Measurements from ENCODE around the gene GNG12. TPM values are rescaled to one million over a fixed set of nuclear protein-coding genes. Genes with fewer than 3 reads are reported as not detected.
A peak's percentile ranks its signal among the peaks of the same experiment; 100 is the strongest.

GNG12 gene
- total RNA-seq, 1 donor from 2014 or later: 17.3 TPM

GRCh38 chr1:67843331-67843730 is 10.1 kb upstream of the GNG12 start:
- no peak for ATAC-seq

GRCh38 chr1:67840449-67840848 is 7.2 kb upstream of the GNG12 start:
- ATAC-seq (no peak), DNase-seq (ENCODE audit: low spot score) (no peak)

More at GRCh38 chr1:67843331-67843730, 10.1 kb upstream of the GNG12 start:
- no peak for DNase-seq (ENCODE audit: low spot score)

GRCh38 chr1:67839826-67840225 is 6.6 kb upstream of the GNG12 start:
- no peak for ATAC-seq
- no peak for DNase-seq (ENCODE audit: low spot score)

- DNase-seq (ENCODE audit: low spot score) (no peak), ATAC-seq (no peak)
These were observed 5.1 kb upstream of the GNG12 start for GRCh38 chr1:67838180-67838910.

GRCh38 chr1:67836769-67837168 is 3.5 kb upstream of the GNG12 start:
- DNase-seq (ENCODE audit: low spot score) (no peak), ATAC-seq (no peak)

GRCh38 chr1:67835663-67836452 is 2.6 kb upstream of the GNG12 start:
- DNase-seq (ENCODE audit: low spot score) (no peak), ATAC-seq (no peak)

GRCh38 chr1:67834246-67834877 is 1.1 kb upstream of the GNG12 start:
- DNase-seq (ENCODE audit: low spot score) (no peak), ATAC-seq (no peak)

- ATAC-seq (no peak), DNase-seq (ENCODE audit: low spot score) (no peak)
These were observed 304 bp upstream of the GNG12 start for GRCh38 chr1:67833602-67833940.

- ATAC-seq: peak; percentile 63
These were observed 1.3 kb downstream of the GNG12 start for GRCh38 chr1:67831850-67832513.

GRCh38 chr1:67830928-67831830 is 2.1 kb downstream of the GNG12 start:
- ATAC-seq (no peak), DNase-seq (ENCODE audit: low spot score) (no peak)

More at GRCh38 chr1:67831850-67832513, 1.3 kb downstream of the GNG12 start:
- peak; percentile 73 for DNase-seq (ENCODE audit: low spot score)

GRCh38 chr1:67830226-67830625 is 3.0 kb downstream of the GNG12 start:
- DNase-seq (ENCODE audit: low spot score): no peak
- ATAC-seq: no peak

GRCh38 chr1:67827688-67828087 is 5.6 kb downstream of the GNG12 start:
- no peak for DNase-seq (ENCODE audit: low spot score)
- no peak for ATAC-seq

GRCh38 chr1:67825591-67825990 is 7.7 kb downstream of the GNG12 start:
- ATAC-seq (peak; percentile 63), DNase-seq (ENCODE audit: low spot score) (no peak)

- DNase-seq (ENCODE audit: low spot score) (peak; percentile 76), ATAC-seq (peak; percentile 76)
These were observed 8.5 kb downstream of the GNG12 start for GRCh38 chr1:67824766-67825165.

GRCh38 chr1:67823615-67824014 is 9.7 kb downstream of the GNG12 start:
- DNase-seq (ENCODE audit: low spot score) (no peak), ATAC-seq (peak; percentile 25)

GRCh38 chr1:67821263-67821662 is 12.0 kb downstream of the GNG12 start:
- DNase-seq (ENCODE audit: low spot score) (no peak), ATAC-seq (no peak)

GRCh38 chr1:67818725-67819301 is 14.5 kb downstream of the GNG12 start:
- DNase-seq (ENCODE audit: low spot score) (no peak), ATAC-seq (peak; percentile 60)

- ATAC-seq (no peak), DNase-seq (ENCODE audit: low spot score) (no peak)
These were observed 15.1 kb downstream of the GNG12 start for GRCh38 chr1:67818162-67818561.

GRCh38 chr1:67817319-67817718 is 15.9 kb downstream of the GNG12 start:
- ATAC-seq: no peak
- DNase-seq (ENCODE audit: low spot score): no peak

- no peak for DNase-seq (ENCODE audit: low spot score)
These were observed 16.8 kb downstream of the GNG12 start for GRCh38 chr1:67816506-67816905.

More at GRCh38 chr1:67816506-67816905, 16.8 kb downstream of the GNG12 start:
- no peak for ATAC-seq

All from left lobe of liver (tissue), 2 donors.